Measurements from ENCODE around the gene DYNLL1.
"Not testable (repeated sequence)": the region's sequence is repeated elsewhere in the genome, so short reads cannot be mapped to it uniquely, and the experiment has no call there.

Gene DYNLL1

DNA sequence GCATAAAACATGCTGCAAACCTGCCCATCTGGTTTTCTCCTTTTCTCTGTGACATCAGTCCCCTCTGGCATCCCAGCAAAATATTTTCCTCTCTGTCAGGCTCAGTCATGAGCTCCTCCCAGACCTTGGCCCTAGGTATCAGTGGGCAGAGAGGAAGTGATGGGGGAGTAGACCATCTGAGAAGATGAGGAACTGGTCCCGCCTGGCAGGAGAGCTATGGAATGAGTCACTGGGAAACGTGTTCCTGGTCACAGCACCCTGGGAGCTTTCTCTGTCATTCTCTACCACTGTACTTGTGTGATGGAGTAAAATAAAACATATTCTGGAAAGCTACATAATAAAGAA is 21.3 kb upstream of the DYNLL1 start:
- no peak for DNase-seq (ENCODE audit: low read depth)

GRCh38 chr12:120475643-120476042 is 20.3 kb upstream of the DYNLL1 start:
- DNase-seq (ENCODE audit: low read depth): no peak

DNA sequence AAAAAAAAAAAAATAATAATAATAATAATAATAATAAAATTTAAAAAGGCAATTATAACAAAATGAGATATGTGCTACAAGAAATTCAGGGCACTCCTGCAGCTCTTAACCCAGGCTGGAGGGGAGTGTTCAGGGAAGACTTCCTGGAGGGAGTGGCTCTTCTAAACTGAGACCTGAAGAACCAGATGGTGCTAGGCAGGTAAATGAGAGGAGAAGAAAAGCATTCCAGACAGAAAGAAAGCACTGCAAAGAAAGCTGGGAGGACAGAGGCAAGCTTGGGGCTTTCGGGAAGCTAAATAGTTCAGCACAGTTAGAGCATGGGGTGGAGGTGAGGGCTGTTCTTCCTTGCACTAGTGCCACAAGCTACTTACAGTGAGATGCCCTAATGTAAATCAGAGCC is 16.5 kb upstream of the DYNLL1 start:
- no peak for DNase-seq (ENCODE audit: low read depth)

- no peak for DNase-seq (ENCODE audit: low read depth)
Measured at GRCh38 chr12:120480211-120480610, 15.7 kb upstream of the DYNLL1 start.

- no peak for DNase-seq (ENCODE audit: low read depth)
Measured at GRCh38 chr12:120481022-120481767, 14.7 kb upstream of the DYNLL1 start.

GRCh38 chr12:120483621-120484020 is 12.3 kb upstream of the DYNLL1 start:
- DNase-seq (ENCODE audit: low read depth): no peak

GRCh38 chr12:120485961-120486881 is 9.7 kb upstream of the DYNLL1 start:
- no peak for DNase-seq (ENCODE audit: low read depth)

- not testable (repeated sequence) for DNase-seq (ENCODE audit: low read depth)
Measured at GRCh38 chr12:120487552-120487951, 8.4 kb upstream of the DYNLL1 start.

GRCh38 chr12:120488057-120488640 is 7.8 kb upstream of the DYNLL1 start:
- DNase-seq (ENCODE audit: low read depth): no peak

DNA sequence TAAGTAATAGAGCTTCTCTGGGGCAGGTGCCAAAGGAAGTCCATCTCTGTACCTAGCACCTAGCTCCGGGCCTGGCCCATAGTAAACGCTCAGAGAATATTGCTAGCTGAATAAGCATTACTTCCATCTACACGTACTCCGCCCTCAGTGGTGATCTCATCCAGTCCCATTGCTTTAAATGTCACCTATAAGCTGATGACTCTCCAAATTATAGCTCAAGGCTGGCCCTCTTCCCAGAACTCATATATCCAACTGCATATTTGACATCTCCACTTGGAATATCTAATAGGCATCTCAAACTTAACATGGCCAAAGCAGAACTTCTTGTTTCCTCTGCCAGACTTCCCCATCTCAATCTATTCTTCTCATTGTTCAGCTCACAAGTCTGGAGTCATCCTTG is 6.9 kb upstream of the DYNLL1 start:
- DNase-seq (ENCODE audit: low read depth): no peak

DNA sequence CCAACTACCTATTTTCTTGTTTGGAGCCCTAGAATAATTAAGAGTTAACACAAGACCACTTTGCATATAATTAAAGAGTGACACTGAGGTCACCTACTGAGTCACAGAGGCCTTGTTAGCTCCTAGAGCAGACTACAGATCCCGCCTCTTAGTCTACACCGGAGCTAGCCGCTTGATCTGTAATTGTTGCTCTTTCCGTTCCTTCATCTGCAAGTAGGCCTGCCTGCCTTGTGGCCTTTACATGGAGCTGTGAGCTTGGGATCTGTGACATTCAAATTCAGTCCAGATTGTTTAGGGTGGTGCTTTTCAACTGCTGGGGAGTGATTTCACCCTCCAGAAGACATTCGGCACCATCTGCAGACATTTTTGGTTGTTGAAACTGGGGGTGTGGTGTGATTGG is 5.6 kb upstream of the DYNLL1 start:
- no peak for DNase-seq (ENCODE audit: low read depth)

GRCh38 chr12:120490833-120491512 is 4.9 kb upstream of the DYNLL1 start:
- DNase-seq (ENCODE audit: low read depth): no peak

DNA sequence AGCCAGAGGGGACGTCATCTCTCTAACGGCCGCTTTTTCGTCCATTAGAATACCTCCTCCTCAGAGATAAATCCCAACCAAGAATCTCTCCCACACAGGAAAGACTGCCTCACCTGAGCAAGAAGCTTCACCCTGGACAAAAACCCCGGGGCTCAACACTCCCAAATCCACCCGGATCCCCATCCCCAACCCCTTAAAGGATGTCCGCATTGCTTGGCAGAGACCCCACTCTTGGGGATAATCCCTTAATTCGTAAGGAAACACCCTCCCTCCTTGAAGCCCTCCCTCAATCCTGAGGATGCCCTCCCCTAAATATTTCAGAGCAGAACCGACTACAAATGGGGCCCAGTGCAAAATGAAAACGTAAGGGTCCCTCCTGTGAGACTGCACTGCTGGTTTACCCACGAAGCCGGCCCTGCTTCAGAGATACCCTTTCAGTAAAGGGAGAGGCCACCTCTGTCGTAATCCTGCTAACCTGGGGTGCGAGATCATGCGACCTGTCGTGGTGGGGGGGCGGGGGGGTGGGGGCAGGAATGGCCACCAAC is 655 bp upstream of the DYNLL1 start:
- no peak for DNase-seq (ENCODE audit: low read depth)

DNA sequence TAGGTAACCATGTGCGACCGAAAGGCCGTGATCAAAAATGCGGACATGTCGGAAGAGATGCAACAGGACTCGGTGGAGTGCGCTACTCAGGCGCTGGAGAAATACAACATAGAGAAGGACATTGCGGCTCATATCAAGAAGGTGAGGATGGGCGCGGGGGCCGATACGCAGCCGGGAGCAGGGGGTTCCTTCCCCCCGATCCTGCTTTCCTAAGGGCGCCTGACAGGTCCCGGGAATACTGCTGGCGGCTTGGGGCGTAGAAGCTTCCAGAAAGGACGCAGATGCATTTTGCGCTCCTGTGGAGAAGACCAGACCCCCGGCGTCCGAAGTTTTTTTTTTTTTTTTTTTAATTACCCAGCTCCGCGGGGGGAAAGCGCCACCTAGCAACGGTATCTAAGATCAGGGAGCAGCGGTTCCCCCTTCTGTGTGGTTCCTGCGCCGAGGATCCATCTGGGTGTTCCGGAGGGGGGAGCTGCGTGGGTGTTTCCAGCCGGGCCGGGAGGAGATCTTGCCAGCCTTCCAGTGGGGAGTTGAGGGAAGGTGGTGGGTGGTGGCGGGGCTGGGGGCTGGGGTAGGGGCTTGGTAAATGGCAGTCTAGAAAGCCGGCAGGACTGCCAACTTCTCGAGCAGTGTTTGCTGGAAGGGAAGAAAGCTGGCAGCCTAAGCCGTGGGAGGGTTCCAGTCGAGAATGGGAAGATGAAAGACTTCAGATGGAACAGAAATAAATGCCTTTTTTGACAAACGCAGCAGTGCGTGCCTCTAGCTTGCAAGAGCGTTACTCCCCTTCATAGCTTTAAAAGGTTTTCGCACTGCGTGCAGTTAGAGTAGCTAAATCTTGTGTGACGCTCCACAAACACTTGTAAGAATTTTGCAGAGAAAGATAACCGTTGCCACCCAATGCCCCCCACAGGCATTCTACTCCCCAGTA is 764 bp downstream of the DYNLL1 start:
- DNase-seq (ENCODE audit: low read depth): peak; percentile 34

GRCh38 chr12:120497524-120498150 is 1.7 kb downstream of the DYNLL1 start:
- DNase-seq (ENCODE audit: low read depth): no peak

DNA sequence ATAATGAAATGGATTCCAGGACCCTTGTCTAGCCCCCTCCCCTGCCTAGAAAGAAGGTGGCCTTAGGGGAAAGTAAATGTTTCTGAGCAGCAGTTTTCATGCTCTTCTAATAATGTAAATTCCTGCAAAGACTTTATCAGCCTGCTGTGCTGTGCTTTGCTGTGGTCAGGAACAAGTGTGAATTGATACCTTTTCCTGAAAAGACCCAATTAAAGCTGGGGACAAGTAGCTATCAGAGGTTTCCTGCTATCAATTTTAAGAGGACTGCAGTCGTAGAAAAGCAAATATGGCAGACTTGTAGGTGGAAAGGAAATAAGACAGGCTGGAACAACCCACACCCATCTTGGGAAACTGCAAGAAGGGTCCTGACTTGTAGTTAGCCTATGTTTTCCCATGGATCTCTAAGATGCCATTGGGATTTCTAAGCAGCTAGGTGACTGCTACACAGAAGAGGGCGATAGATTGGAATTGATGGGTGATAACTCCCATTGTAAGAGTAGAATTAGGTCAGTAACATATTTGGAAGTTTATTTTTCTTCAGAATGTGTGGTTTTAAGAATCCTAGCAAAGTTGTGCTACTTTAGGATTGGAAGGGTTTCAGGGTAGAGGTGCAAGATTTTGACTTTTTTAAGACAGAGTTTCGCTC is 3.1 kb downstream of the DYNLL1 start:
- no peak for DNase-seq (ENCODE audit: low read depth)

DNA sequence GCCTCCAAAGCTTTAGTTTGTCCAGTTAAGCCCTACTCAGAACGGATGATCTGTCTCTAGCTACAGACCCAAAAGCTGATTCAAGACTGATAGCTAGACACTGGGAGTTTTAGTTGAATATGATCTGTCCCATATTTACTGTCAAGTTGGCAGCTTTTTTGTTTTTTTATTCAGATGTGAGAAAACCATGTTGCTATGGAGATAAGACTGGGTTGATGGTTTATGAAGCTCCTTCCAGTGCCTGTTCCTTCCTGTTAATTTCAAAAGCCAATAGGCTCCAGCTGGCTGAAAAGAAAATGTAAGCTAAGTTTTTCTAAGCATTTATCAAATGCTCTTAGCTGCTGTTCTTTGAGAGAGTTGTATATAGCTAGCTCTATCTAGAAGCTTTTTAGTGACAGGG is 4.7 kb downstream of the DYNLL1 start:
- no peak for DNase-seq (ENCODE audit: low read depth)

DNA sequence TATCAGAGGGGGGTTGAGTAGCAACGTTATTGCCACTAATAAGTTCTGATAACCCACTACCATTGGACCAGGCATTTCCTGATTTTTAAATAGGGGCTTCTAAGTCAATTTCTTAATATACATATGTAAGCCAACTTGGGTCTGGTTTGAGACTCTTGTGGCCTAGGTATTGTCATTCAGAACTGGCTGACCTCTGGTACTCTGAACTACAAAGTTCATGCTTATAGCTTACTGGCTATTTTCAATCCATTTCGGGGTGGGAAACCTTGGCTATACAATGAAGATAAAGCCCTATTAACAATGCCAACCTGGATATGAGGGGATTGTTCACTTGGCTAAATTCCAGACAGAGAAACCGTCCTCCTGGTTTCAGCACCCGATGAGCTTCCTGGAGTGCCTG is 8.7 kb downstream of the DYNLL1 start:
- DNase-seq (ENCODE audit: low read depth): no peak

DNA sequence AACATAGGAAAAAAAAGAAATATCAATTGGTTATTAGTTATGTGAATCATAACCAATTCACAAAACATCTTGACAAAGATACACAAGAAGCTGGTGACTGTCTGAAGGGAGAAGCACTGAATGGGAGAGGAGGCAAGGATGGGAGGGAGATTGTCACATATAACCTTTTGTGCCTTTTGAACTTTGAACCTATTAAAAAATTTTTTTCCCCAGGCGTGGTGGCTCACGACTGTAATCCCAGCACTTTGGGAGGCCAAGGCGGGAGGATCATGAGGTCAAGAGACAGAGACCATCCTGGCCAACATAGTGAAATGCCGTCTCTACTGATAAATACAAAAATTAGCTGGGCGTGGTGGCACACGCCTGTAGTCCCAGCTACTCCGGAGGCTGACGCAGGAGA is 12.6 kb downstream of the DYNLL1 start:
- DNase-seq (ENCODE audit: low read depth): no peak

- DNase-seq (ENCODE audit: low read depth): no peak
Measured at GRCh38 chr12:120514002-120514401, 18.1 kb downstream of the DYNLL1 start.
